Liver (tissue), 9 donors: ENCODE results near the gene MRPS23. TPM values are rescaled to one million over a fixed set of nuclear protein-coding genes. Genes with fewer than 3 reads are reported as not detected.

ENCODE experiments used
- DNase-seq: peaks from one replicate; pipeline ENCODE4 v3.0.0-alpha.2; 2017; ENCODE audit warnings: low spot score
- H3K27ac ChIP-seq, 2 donors: one replicate each; pipeline ENCODE4 v1.7.0; 2013; ENCODE audit warnings: inconsistent platforms in 2 of 2, low read length in 2 of 2, control low read depth in 1 of 2, low read depth in 1 of 2, mild to moderate bottlenecking in 1 of 2
- H3K27me3 ChIP-seq, 4 donors: one replicate each; pipeline versions ENCODE4 v1.6.1 to v1.7.0; 2013; ENCODE audit warnings: low read length in 3 of 4, inconsistent platforms in 1 of 4, mild to moderate bottlenecking in 1 of 4, moderate library complexity in 1 of 4; ENCODE audit not compliant: control insufficient read depth in 4 of 4, insufficient read depth in 4 of 4
- H3K36me3 ChIP-seq, 4 donors: one replicate each; pipeline versions ENCODE4 v1.6.1 to v1.7.0; 2013; ENCODE audit warnings: low read length in 3 of 4, mild to moderate bottlenecking in 3 of 4, low read depth in 1 of 4, moderate library complexity in 1 of 4; ENCODE audit not compliant: control insufficient read depth in 4 of 4, insufficient read depth in 3 of 4
- H3K4me1 ChIP-seq, 4 donors: one replicate each; pipeline versions ENCODE4 v1.6.1 to v1.7.0; 2013; ENCODE audit warnings: low read length in 3 of 4, mild to moderate bottlenecking in 3 of 4, moderate library complexity in 1 of 4; ENCODE audit not compliant: control insufficient read depth in 4 of 4, insufficient read depth in 4 of 4
- H3K4me3 ChIP-seq, 3 donors: one replicate each; pipeline versions ENCODE4 v1.6.1 to v1.7.0; 2013; ENCODE audit warnings: low read length in 3 of 3, control low read depth in 1 of 3, low read depth in 1 of 3, mild to moderate bottlenecking in 1 of 3
- H3K9ac ChIP-seq, 2 donors: one replicate each; pipeline ENCODE4 v1.7.0; 2013; ENCODE audit warnings: low read length in 2 of 2, mild to moderate bottlenecking in 2 of 2, moderate library complexity in 2 of 2, control low read depth in 1 of 2, low read depth in 1 of 2
- H3K9me3 ChIP-seq, 4 donors: one replicate each; pipeline versions ENCODE4 v1.6.1 to v1.7.0; 2013; ENCODE audit warnings: low read length in 3 of 4; ENCODE audit not compliant: control insufficient read depth in 4 of 4
- EGR1 ChIP-seq, 2 donors: IDR thresholded peaks; 2 replicates each; pipeline ENCODE4 v1.6.1; 2016 to 2018; ENCODE audit warnings: antibody characterized with exemption in 2 of 2, low read depth in 2 of 2
- FOXA1 ChIP-seq: IDR thresholded peaks from 2 replicates; pipeline ENCODE4 v1.6.1; 2016; ENCODE audit warnings: antibody characterized with exemption
- FOXA2 ChIP-seq: IDR thresholded peaks from 2 replicates; pipeline ENCODE4 v1.6.1; 2016; ENCODE audit warnings: antibody characterized with exemption
- GABPA ChIP-seq, 2 donors: IDR thresholded peaks in 1 of 2; conservative IDR thresholded peaks in 1 of 2; 2 replicates each; pipeline ENCODE4 v1.6.1; 2016; ENCODE audit warnings: antibody characterized with exemption in 2 of 2, mild to moderate bottlenecking in 1 of 2, moderate library complexity in 1 of 2
- HNF4A ChIP-seq, 2 donors: conservative IDR thresholded peaks; 2 replicates each; pipeline ENCODE4 v1.6.1; 2016; ENCODE audit warnings: antibody characterized with exemption in 2 of 2, mild to moderate bottlenecking in 2 of 2
- HNF4G ChIP-seq: IDR thresholded peaks from 2 replicates; pipeline ENCODE4 v1.6.1; 2016; ENCODE audit warnings: antibody characterized with exemption
- JUND ChIP-seq, 2 donors: IDR thresholded peaks; 2 replicates each; pipeline ENCODE4 v1.6.1; 2016; ENCODE audit warnings: antibody characterized with exemption in 2 of 2
- RAD21 ChIP-seq, 2 donors: IDR thresholded peaks; 2 replicates each; pipeline ENCODE4 v1.6.1; 2016; ENCODE audit warnings: antibody characterized with exemption in 2 of 2, mild to moderate bottlenecking in 2 of 2
- REST ChIP-seq: IDR thresholded peaks from 2 replicates; pipeline ENCODE4 v1.6.1; 2016; ENCODE audit warnings: antibody characterized with exemption, mild to moderate bottlenecking
- RXRA ChIP-seq, 2 donors: IDR thresholded peaks; 2 replicates each; pipeline ENCODE4 v1.6.1; 2017 to 2018; ENCODE audit warnings: antibody characterized with exemption in 2 of 2, mild to moderate bottlenecking in 1 of 2
- SP1 ChIP-seq: IDR thresholded peaks from 2 replicates; pipeline ENCODE4 v1.6.1; 2018; ENCODE audit warnings: antibody characterized with exemption, mild to moderate bottlenecking
- TAF1 ChIP-seq: conservative IDR thresholded peaks from 2 replicates; pipeline ENCODE4 v1.6.1; 2016; ENCODE audit warnings: antibody characterized with exemption, mild to moderate bottlenecking
- YY1 ChIP-seq: IDR thresholded peaks from 2 replicates; pipeline ENCODE4 v1.6.1; 2016; ENCODE audit warnings: antibody characterized with exemption, mild to moderate bottlenecking
- ZBTB33 ChIP-seq: IDR thresholded peaks from 2 replicates; pipeline ENCODE4 v1.6.1; 2016; ENCODE audit warnings: antibody characterized with exemption
- WGBS: extraction: QIAGEN DNeasy Blood & Tissue Kit; methylation state at CpG from one replicate; pipeline ENCODE4 v1.1.7; 2013; 5-methylcytosine and 5-hydroxymethylcytosine counted together
- polyA plus RNA-seq, 2 donors: library from polyadenylated mRNA; stranded (reverse) in 1 of 2; unstranded in 1 of 2; fragments of 200-250 nt in 1 of 2; fragments of >200 nt in 1 of 2; fragmentation: Nextera tagmentation in 1 of 2; extraction: Ambion mirVana in 1 of 2; gene quantifications; one replicate each; pipeline versions ENCODE4 v1.2.1 to v1.2.3, GENCODE V29; 2013 to 2015
- total RNA-seq, 2 donors: library from RNA; depleted of rRNA; stranded (reverse); fragments of >200 nt; gene quantifications; one replicate each; pipeline ENCODE4 v1.2.3, GENCODE V29; 2014
- TF ChIP-seq, protein P1 (sequence below): IDR thresholded peaks from 2 replicates; pipeline ENCODE4 v1.6.1; 2016; ENCODE audit warnings: antibody characterized with exemption
- TF ChIP-seq, protein P2 (sequence below): fragments of 150-350 bp; IDR thresholded peaks from 2 replicates; pipeline ENCODE4 v1.5.1; 2017; ENCODE audit warnings: improper control_type of control experiment, low read depth, low read length; ENCODE audit not compliant: missing input control
- TF ChIP-seq, protein P3 (sequence below): IDR thresholded peaks from 2 replicates; pipeline ENCODE4 v1.6.1; 2016; ENCODE audit warnings: antibody characterized with exemption
- donor health status: healthy.
- donor health status: healthy.
- donor health status: healthy.
- donor health status: healthy.
- donor health status: healthy.

Gene MRPS23
- total and polyA plus RNA-seq, 4 donors: 9.8 to 24.3 (median 16.9) TPM

DNA sequence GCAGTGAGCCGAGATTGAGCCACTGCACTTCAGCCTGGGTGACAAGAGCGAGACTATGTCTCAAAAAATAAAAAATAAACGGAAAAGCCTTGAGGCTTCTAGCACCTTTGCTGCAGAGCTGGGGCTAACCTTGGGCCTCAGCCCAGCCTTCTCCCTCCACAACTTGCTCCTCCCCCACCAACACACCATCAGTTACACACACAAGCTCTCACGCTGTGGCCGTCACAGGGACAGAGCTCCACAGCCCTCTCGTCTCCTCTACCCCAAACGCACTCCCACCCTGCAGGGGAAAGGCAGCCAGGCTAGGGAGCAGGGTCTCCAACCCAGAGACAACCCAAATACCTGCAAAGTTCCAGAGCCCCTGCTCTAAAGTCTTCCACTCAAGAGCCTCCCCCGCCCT lies 22.0 kb upstream of the MRPS23 start:
- Histone ChIP-seq H3K36me3 (peaks cover 0 to 5% (median 2%) of the 10 kb centered on the region in 4 donors), H3K4me1 (peaks cover 0 to 22% (median 5%) of the 10 kb centered on the region in 4 donors), H3K27ac (no peak overlapping the region), H3K9ac (no peak overlapping the region), H3K27me3 (no peaks in the 10 kb centered on the region), H3K4me3 (no peak overlapping the region), H3K9me3 (no peaks in the 10 kb centered on the region)
- WGBS: 94% methylated on average over 8 of the region's 8 CpGs
- no peak for DNase-seq
- TF ChIP-seq HNF4A (conservative IDR thresholded peaks at IDR 0.05) (no peak), RAD21 (IDR thresholded peaks at IDR 0.05) (no peak), YY1 (no peak), EGR1 (IDR thresholded peaks at IDR 0.05; ENCODE audit: low read depth in 2 of 2) (no peak), FOXA2 (no peak), TAF1 (no peak), GABPA (IDR thresholded peaks at IDR 0.05 in 1 of 2, conservative IDR thresholded peaks at IDR 0.05 in 1 of 2) (no peak), FOXA1 (no peak)
- TF ChIP-seq, protein P1, sequence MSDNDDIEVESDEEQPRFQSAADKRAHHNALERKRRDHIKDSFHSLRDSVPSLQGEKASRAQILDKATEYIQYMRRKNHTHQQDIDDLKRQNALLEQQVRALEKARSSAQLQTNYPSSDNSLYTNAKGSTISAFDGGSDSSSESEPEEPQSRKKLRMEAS: no peak
- TF ChIP-seq, protein P2, sequence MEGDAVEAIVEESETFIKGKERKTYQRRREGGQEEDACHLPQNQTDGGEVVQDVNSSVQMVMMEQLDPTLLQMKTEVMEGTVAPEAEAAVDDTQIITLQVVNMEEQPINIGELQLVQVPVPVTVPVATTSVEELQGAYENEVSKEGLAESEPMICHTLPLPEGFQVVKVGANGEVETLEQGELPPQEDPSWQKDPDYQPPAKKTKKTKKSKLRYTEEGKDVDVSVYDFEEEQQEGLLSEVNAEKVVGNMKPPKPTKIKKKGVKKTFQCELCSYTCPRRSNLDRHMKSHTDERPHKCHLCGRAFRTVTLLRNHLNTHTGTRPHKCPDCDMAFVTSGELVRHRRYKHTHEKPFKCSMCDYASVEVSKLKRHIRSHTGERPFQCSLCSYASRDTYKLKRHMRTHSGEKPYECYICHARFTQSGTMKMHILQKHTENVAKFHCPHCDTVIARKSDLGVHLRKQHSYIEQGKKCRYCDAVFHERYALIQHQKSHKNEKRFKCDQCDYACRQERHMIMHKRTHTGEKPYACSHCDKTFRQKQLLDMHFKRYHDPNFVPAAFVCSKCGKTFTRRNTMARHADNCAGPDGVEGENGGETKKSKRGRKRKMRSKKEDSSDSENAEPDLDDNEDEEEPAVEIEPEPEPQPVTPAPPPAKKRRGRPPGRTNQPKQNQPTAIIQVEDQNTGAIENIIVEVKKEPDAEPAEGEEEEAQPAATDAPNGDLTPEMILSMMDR: no peak

GRCh38 chr17:57871155-57871554 lies 21.3 kb upstream of the MRPS23 start:
- TF ChIP-seq, protein P2: no peak
- no peak for TF ChIP-seq GABPA (IDR thresholded peaks at IDR 0.05 in 1 of 2, conservative IDR thresholded peaks at IDR 0.05 in 1 of 2)
- no peak for TF ChIP-seq HNF4A (conservative IDR thresholded peaks at IDR 0.05)
- no peak for TF ChIP-seq ZBTB33
- TF ChIP-seq RAD21 (IDR thresholded peaks at IDR 0.05): no peak
- TF ChIP-seq HNF4G: no peak
- TF ChIP-seq REST: no peak
- no peak for TF ChIP-seq TAF1
- TF ChIP-seq FOXA2: no peak
- no peak for TF ChIP-seq SP1
- TF ChIP-seq, protein P1: no peak
- no peak for TF ChIP-seq FOXA1
- TF ChIP-seq RXRA (IDR thresholded peaks at IDR 0.05): no peak
- no peak for TF ChIP-seq JUND (IDR thresholded peaks at IDR 0.05)
- TF ChIP-seq, protein P3, sequence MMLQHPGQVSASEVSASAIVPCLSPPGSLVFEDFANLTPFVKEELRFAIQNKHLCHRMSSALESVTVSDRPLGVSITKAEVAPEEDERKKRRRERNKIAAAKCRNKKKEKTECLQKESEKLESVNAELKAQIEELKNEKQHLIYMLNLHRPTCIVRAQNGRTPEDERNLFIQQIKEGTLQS: no peak
- Histone ChIP-seq H3K27me3 (no peaks in the 10 kb centered on the region), H3K9me3 (no peaks in the 10 kb centered on the region), H3K9ac (no peak overlapping the region), H3K4me3 (no peak overlapping the region), H3K27ac (no peak overlapping the region), H3K36me3 (peaks cover 0 to 5% (median 2%) of the 10 kb centered on the region in 4 donors), H3K4me1 (peaks cover 0 to 22% (median 5%) of the 10 kb centered on the region in 4 donors)
- 90% methylated on average over 7 of the region's 7 CpGs for WGBS
- no peak for DNase-seq
